K562 (cell line): ENCODE data around the gene NRN1L. TPM values are rescaled to one million over a fixed set of nuclear protein-coding genes. Genes with fewer than 3 reads are reported as not detected.

Experiments
- CHCHD3 ChIP-seq: fragments of 250-450 bp; sonication (Bioruptor Pico); IDR thresholded peaks from 2 replicates; pipeline ENCODE4 v2.1.2; 2022; ENCODE audit warnings: mild to moderate bottlenecking
- ERF ChIP-seq: fragments of 450-650 bp; formaldehyde crosslinking; IDR thresholded peaks from 2 replicates; pipeline ENCODE4 v1.4.0; 2020; ENCODE audit warnings: mild to moderate bottlenecking, mixed read lengths
- MCM2 ChIP-seq: fragments of 450-650 bp; IDR thresholded peaks from 2 replicates; pipeline ENCODE4 v1.6.1; 2017; ENCODE audit warnings: low read depth, mild to moderate bottlenecking
- PRMT5 ChIP-seq: sonication (generic); formaldehyde crosslinking; IDR thresholded peaks from 2 replicates; pipeline ENCODE4 v1.5.0; 2020; ENCODE audit warnings: missing genetic modification reagents
- RFX5 ChIP-seq: IDR thresholded peaks from 2 replicates; pipeline ENCODE4 v1.6.1; 2011; ENCODE audit warnings: low read depth, mild to moderate bottlenecking, improper control_type of control experiment, low read length
- SP2 ChIP-seq: IDR thresholded peaks from 2 replicates; pipeline ENCODE4 v1.6.1; 2011; ENCODE audit warnings: mild to moderate bottlenecking, low read depth, low read length, moderate library complexity; ENCODE audit not compliant: poor library complexity, severe bottlenecking; ENCODE audit errors: extremely low read depth
- SREBF2 ChIP-seq: sonication (generic); formaldehyde crosslinking; IDR thresholded peaks from 2 replicates; pipeline ENCODE4 v1.4.0; 2020; ENCODE audit warnings: mild to moderate bottlenecking, missing genetic modification reagents
- SRSF9 ChIP-seq: fragments of 200-400 bp; formaldehyde crosslinking; IDR thresholded peaks from 2 replicates; pipeline ENCODE4 v1.6.1; 2017; ENCODE audit warnings: low read depth, low read length, borderline replicate concordance
- STAT5A ChIP-seq: IDR thresholded peaks from 2 replicates; pipeline ENCODE4 v1.6.1; 2012; ENCODE audit warnings: low read length, inconsistent platforms, borderline replicate concordance
- TRIM28 ChIP-seq: fragments of 450-650 bp; IDR thresholded peaks from 2 replicates; pipeline ENCODE4 v1.6.1; 2017
- ZNF444 ChIP-seq: fragments of 250-450 bp; sonication (Bioruptor Pico); IDR thresholded peaks from 2 replicates; pipeline ENCODE4 v1.4.0; 2020; ENCODE audit warnings: mild to moderate bottlenecking, moderate library complexity
- polyA plus RNA-seq, 8 experiments: library from polyadenylated mRNA; depleted of rRNA in 4 of 8; stranded (reverse) in 5 of 8; unstranded in 3 of 8; fragments of >200 nt; fragmentation: Nextera tagmentation in 2 of 8; fragmentation: Illumina TruSeq in 1 of 8; extraction: Ambion mirVana in 2 of 8; extraction: Trizol in 1 of 8; gene quantifications; 2 replicates each; pipeline versions ENCODE4 v1.2.1 to v1.2.3, GENCODE V29; 2011 to 2014; ENCODE audit warnings: inconsistent platforms in 1 of 8, missing spikeins in 1 of 8
- total RNA-seq, 7 experiments: library from RNA; depleted of rRNA in 6 of 7; stranded (reverse); fragments of >200 nt in 6 of 7; fragmentation: Illumina TruSeq in 2 of 7; extraction: Trizol in 2 of 7; gene quantifications; 2 replicates each; pipeline versions ENCODE4 v1.2.1 to v1.2.3, GENCODE V29; 2011 to 2021; ENCODE audit warnings: low replicate concordance in 1 of 7
- TF ChIP-seq, protein P1 (sequence below): sonication (generic); formaldehyde crosslinking; IDR thresholded peaks from 2 replicates; pipeline ENCODE4 v1.8.0; 2023; ENCODE audit warnings: mild to moderate bottlenecking, missing genetic modification reagents
- TF ChIP-seq, protein P2 (sequence below): fragments of 250-450 bp; sonication (Bioruptor Pico); IDR thresholded peaks from 2 replicates; pipeline ENCODE4 v1.5.0; 2021; ENCODE audit warnings: mild to moderate bottlenecking, moderate library complexity
- TF ChIP-seq, protein P3 (sequence below): fragments of 450-650 bp; IDR thresholded peaks from 2 replicates; pipeline ENCODE4 v1.6.1; 2017; ENCODE audit warnings: antibody characterized with exemption
- TF ChIP-seq, protein P4 (sequence below): fragments of 450-650 bp; IDR thresholded peaks from 2 replicates; pipeline ENCODE4 v1.7.0; 2016; ENCODE audit warnings: borderline replicate concordance
- TF ChIP-seq, protein P5 (sequence below): fragments of 450-650 bp; formaldehyde crosslinking; IDR thresholded peaks from 2 replicates; pipeline ENCODE4 v1.4.0; 2020; ENCODE audit warnings: mild to moderate bottlenecking
- TF ChIP-seq, protein P6 (sequence below): sonication (generic); formaldehyde crosslinking; IDR thresholded peaks from 2 replicates; pipeline ENCODE4 v1.8.1; 2023; ENCODE audit warnings: mild to moderate bottlenecking, missing genetic modification reagents, moderate library complexity

NRN1L gene
- total and polyA plus RNA-seq, 9 of the 15 experiments (the other 6 are each of a cell fraction or from before 2014, with no cell fraction given), result 0.22 to 0.86 (median 0.61) TPM; not detected in 5

DNA sequence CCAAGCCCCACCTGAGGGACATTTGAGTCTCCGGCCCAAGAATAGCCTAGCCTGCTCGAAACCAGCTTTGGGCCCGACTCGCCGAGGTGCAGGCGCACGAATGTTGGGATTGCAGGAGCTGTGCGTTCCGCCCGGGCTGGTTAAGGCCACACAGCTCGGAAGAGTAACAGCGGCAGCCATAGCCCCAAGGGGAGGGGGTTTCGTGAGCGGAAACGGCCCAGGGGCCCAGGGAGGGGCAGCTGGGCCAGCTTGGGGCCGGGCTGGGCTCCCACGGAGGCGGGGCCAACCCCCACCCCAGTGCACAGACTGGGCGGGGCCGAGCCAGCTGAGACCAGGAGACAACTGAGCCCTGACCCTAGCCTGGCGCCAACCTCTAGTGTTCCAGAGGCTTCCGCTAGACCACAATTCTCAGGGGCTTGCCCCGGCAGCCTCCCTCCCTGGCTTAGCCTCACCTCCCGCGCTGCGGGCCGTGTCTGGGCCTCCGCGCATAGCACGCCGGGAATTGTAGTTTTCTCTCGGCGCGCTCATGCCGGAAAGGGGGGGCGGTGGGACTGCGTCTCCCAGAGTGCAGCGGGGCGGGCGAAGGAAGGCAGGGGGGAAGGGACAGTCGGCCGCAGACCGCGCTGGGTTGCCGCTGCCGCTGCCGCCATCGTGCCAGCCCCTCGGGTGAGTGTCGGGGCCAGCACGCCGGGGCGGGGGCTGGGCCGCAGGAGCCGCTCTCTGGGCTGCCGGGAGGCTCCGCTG lies 38.2 kb upstream of the NRN1L start, which contains the start of gene NUTF2 (continued):
- TF ChIP-seq, protein P1, sequence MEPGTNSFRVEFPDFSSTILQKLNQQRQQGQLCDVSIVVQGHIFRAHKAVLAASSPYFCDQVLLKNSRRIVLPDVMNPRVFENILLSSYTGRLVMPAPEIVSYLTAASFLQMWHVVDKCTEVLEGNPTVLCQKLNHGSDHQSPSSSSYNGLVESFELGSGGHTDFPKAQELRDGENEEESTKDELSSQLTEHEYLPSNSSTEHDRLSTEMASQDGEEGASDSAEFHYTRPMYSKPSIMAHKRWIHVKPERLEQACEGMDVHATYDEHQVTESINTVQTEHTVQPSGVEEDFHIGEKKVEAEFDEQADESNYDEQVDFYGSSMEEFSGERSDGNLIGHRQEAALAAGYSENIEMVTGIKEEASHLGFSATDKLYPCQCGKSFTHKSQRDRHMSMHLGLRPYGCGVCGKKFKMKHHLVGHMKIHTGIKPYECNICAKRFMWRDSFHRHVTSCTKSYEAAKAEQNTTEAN, result no peak
- TF ChIP-seq CHCHD3 (CRISPR knock-in tag) (no peak), SRSF9 (no peak), RFX5 (no peak), SP2 (no peak), STAT5A (no peak), TRIM28 (no peak; the same call in 1 of the 2 replicates), SREBF2 (CRISPR knock-in tag) (no peak), ZNF444 (no peak), MCM2 (no peak), ERF (CRISPR knock-in tag) (no peak), PRMT5 (no peak)
- TF ChIP-seq, protein P2, sequence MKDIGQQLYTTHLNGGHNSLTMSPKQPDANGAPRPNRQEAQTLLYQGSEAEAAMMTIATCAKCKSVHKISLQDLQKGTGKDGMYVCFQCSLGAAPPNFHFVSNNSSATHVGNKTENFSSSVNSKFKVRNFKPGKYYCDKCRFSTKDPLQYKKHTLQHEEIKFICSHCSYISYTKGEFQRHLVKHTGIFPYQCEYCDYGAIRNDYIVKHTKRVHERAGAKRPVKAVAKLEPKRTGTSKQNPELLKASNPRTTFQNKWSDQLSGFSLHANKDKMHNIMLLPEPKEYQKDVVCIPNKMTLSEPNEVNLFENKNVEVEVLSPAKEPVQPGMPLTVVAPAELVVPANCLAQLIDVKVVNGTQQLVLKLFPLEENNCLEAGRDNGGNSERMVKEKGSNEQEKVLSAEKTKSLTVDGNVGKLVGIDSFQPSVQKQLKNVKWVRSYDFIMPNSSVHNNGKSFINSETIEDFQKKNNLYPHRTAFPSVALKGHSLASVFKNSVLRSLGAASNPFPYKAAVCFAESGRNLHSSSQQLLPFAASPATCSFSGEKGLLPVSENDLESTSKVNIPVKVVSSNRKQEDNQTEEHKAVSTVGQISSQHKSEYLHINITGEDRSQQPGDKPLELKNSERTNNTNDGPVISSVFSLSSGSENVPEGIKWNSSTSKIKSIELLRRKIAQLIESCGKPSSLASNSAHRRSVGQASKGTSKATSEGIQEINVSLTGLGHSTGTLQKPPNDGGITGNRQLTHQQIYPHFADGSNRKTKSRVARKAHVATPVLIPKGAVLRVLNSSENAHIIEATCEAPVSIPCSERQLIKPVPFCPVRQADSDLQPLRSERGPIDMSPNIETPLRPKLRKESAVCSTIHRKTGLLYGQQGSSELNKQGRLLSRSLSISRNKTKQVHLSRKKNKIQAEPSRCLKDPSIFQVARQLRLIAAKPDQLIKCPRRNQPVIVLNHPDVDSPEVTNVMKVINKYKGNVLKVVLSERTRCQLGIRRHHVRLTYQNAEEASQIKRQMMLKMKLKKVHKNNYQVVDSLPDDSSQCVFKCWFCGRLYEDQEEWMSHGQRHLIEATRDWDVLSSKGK (CRISPR knock-in tag), result no peak
- TF ChIP-seq, protein P3, sequence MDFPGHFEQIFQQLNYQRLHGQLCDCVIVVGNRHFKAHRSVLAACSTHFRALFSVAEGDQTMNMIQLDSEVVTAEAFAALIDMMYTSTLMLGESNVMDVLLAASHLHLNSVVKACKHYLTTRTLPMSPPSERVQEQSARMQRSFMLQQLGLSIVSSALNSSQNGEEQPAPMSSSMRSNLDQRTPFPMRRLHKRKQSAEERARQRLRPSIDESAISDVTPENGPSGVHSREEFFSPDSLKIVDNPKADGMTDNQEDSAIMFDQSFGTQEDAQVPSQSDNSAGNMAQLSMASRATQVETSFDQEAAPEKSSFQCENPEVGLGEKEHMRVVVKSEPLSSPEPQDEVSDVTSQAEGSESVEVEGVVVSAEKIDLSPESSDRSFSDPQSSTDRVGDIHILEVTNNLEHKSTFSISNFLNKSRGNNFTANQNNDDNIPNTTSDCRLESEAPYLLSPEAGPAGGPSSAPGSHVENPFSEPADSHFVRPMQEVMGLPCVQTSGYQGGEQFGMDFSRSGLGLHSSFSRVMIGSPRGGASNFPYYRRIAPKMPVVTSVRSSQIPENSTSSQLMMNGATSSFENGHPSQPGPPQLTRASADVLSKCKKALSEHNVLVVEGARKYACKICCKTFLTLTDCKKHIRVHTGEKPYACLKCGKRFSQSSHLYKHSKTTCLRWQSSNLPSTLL, result no peak
- TF ChIP-seq, protein P4, sequence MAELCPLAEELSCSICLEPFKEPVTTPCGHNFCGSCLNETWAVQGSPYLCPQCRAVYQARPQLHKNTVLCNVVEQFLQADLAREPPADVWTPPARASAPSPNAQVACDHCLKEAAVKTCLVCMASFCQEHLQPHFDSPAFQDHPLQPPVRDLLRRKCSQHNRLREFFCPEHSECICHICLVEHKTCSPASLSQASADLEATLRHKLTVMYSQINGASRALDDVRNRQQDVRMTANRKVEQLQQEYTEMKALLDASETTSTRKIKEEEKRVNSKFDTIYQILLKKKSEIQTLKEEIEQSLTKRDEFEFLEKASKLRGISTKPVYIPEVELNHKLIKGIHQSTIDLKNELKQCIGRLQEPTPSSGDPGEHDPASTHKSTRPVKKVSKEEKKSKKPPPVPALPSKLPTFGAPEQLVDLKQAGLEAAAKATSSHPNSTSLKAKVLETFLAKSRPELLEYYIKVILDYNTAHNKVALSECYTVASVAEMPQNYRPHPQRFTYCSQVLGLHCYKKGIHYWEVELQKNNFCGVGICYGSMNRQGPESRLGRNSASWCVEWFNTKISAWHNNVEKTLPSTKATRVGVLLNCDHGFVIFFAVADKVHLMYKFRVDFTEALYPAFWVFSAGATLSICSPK, result no peak
- TF ChIP-seq, protein P5, sequence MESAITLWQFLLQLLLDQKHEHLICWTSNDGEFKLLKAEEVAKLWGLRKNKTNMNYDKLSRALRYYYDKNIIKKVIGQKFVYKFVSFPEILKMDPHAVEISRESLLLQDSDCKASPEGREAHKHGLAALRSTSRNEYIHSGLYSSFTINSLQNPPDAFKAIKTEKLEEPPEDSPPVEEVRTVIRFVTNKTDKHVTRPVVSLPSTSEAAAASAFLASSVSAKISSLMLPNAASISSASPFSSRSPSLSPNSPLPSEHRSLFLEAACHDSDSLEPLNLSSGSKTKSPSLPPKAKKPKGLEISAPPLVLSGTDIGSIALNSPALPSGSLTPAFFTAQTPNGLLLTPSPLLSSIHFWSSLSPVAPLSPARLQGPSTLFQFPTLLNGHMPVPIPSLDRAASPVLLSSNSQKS (CRISPR knock-in tag), result no peak
- TF ChIP-seq, protein P6, sequence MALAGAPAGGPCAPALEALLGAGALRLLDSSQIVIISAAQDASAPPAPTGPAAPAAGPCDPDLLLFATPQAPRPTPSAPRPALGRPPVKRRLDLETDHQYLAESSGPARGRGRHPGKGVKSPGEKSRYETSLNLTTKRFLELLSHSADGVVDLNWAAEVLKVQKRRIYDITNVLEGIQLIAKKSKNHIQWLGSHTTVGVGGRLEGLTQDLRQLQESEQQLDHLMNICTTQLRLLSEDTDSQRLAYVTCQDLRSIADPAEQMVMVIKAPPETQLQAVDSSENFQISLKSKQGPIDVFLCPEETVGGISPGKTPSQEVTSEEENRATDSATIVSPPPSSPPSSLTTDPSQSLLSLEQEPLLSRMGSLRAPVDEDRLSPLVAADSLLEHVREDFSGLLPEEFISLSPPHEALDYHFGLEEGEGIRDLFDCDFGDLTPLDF, result peak; percentile 85
